LNCaP clone FGC (cell line): ENCODE data around the gene DBNL.

Experiments used
- DNase-seq: peaks from one replicate; pipeline ENCODE4 v3.0.0-alpha.2; 2011; ENCODE audit warnings: low read depth
- H3K4me3 ChIP-seq: 2 replicates; pipeline ENCODE4 v1.5.1; 2011; ENCODE audit warnings: mild to moderate bottlenecking, low read depth, low read length, control low read depth
- TF ChIP-seq, protein P1 (sequence below): IDR thresholded peaks from 2 replicates; pipeline ENCODE4 v1.5.1; 2012; ENCODE audit warnings: mild to moderate bottlenecking; ENCODE audit not compliant: control insufficient read depth, insufficient read depth; ENCODE audit errors: extremely low read depth

DBNL gene

DNA sequence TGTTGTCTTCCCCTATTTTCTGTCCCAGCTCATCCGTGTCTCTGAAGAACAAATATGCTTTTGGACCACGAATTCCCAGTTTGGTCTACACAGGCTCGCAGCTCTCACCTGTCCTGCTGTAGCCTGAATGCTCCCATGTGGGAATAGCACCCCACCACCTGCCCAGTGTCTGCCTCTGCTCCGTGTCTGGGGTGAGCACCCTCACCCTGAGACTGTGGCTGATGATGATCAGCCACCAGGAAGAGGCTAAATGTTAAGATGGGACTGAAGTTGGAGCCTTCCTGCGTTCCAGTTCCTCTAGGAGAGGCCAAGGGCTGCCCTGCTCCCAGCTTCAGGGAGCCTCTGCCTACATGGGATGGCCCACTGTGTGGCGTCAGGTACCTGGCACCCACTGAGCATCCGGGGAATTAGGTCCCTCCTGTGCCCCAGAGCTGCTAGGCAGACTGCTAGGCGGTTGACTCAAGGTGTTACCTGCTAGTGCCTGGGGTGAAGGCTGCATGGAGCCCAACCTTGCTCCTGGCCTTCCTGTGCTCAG, 17.2 kb downstream of the DBNL start:
- TF ChIP-seq, protein P1, sequence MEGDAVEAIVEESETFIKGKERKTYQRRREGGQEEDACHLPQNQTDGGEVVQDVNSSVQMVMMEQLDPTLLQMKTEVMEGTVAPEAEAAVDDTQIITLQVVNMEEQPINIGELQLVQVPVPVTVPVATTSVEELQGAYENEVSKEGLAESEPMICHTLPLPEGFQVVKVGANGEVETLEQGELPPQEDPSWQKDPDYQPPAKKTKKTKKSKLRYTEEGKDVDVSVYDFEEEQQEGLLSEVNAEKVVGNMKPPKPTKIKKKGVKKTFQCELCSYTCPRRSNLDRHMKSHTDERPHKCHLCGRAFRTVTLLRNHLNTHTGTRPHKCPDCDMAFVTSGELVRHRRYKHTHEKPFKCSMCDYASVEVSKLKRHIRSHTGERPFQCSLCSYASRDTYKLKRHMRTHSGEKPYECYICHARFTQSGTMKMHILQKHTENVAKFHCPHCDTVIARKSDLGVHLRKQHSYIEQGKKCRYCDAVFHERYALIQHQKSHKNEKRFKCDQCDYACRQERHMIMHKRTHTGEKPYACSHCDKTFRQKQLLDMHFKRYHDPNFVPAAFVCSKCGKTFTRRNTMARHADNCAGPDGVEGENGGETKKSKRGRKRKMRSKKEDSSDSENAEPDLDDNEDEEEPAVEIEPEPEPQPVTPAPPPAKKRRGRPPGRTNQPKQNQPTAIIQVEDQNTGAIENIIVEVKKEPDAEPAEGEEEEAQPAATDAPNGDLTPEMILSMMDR = no peak
- DNase-seq = no peak
- no peak overlapping the region for H3K4me3 ChIP-seq

DNA sequence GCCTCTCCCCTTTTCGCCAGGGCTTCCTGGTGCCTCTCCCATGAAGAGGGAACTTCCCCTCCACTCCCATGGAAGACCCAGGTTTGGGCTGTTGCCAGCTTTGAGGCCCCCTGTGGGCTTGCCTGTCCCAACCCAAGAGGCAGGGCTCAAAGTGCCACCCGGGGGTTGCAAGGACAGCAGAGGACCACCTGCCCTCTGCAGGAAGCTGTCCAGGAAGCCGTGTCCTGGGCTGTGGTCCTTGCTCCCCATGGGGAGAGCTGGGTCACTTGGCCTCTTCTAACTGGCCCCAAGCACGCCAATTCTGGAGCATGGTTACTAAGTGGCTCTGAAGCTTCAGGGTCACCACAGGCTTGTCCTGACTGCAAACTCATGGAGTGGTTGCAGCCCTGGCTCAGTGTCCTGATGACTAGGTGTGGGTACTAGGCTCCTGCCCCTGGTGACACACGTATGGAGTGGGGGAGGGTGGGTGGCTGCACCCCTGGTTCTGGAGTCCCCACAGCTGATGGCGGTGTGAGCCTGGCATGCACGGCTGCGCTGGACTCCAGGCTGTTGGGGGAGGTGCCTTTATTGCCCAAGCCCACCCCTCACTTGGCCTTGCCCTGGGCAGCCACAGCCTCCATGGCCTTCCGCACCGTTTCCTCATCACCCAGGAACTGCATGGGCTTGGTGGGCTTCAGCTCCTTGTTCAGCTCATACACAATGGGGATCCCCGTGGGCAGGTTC, 17.8 kb downstream of the DBNL start:
- DNase-seq = no peak
- no peak overlapping the region for H3K4me3 ChIP-seq
- TF ChIP-seq, protein P1 = no peak

DNA sequence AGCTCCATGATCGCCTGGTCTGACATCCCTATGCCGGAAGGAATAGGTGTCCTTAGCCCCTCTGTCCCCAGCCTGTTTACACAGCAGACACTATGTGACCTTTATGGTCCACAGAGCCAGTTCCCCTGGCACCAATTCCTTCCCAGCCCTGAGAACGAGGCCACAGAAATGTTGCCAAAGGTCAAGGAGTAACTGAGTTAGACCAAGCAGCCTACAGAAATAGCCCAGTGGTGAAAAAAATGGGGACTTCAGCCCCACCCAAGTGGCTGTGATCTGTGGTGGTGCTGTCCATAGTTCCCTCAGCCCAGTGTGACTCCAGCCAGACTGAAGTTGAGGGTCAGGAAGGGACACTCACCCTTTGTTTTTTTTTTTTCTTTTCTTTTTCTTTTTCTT, 18.4 kb downstream of the DBNL start:
- peak; percentile 54 for DNase-seq
- TF ChIP-seq, protein P1 = no peak
- no peak overlapping the region for H3K4me3 ChIP-seq

DNA sequence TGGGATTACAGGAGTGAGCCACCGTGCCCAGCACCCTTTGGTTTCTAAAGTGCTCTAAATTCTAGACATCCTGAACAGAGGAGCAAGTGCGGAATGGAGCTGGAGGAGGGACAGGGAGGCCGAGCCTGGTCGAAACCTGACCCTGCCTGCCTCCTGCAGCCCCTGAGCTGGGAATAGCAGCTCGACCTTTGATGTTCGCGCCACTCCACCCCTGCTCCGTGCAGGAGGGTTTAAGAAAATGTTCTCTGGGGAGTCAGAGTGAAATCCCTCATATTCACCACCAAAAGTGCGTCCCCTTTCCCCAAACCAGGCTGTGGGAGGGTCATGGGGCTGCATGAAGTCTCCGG, 19.0 kb downstream of the DBNL start:
- no peak for DNase-seq
- TF ChIP-seq, protein P1 = no peak
- H3K4me3 ChIP-seq = no peak overlapping the region

DNA sequence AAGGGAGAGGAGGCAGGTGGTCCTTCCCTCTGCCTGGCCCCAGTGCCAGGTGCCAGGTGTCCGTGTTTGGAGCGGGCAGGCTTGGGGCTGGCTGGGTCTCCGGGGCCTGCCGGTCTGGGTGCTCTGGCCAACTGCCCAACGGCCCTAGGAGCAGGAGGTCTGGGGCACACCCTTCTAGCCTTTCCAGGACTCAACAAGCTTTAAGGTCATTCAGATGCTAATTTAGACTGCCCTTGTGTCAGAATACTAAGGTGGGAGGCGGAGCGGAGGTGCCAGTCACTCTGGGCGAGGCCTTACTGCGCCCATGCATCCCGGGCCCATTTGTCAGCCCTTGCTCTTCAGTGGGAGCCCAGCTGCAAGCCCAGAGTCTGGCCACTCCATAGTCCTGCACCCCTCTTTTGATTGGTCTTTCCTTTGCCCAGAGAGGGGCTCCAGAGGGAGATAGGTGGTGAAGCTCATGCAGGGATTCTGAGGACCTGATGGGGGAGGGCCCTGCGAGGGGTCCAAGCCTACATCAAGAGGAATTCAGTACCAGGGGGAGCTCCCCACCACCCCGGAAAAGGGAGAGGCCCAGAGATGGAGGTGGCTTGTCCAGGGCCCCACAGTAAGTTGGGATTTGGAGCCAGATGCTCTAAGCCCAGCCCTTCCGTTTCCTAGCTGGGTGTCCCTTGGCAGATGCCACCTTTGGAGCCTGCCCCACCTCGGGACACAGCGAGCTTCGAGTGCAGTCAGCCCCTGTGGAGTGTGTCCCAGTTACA, 19.6 kb downstream of the DBNL start:
- no peak overlapping the region for H3K4me3 ChIP-seq
- DNase-seq = no peak
- TF ChIP-seq, protein P1 = no peak

DNA sequence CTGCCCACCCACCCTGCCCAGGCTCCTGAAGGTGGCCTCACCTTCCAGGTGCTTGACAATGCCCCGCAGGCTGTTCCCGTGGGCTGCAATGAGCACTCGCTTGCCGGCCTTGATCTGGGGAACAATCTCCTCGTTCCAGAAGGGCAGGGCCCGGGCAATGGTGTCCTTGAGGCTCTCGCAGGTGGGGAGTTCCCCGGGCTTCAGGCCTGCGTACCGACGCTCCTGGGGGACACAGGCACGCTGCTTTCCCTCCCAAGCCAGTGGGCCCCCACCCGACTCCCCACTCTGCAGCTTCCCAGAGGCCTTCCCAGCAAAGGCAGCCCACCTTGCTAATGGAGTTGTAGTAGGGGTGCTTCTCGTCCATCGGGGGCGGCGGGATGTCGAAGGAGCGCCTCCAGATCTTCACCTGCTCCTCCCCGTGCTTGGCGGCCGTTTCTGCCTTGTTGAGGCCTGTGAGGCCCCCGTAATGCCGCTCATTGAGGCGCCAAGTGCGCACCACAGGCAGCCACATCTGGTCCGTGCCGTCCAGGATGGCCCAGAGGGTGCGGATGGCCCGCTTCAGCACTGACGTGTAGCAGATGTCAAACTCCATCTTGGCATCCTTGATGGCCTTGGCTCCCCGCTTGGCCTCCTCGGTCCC, 20.4 kb downstream of the DBNL start:
- H3K4me3 ChIP-seq = no peak overlapping the region
- TF ChIP-seq, protein P1 = no peak
- no peak for DNase-seq
